ENCODE measurements around the gene CACNA2D3.

CACNA2D3 gene

DNA sequence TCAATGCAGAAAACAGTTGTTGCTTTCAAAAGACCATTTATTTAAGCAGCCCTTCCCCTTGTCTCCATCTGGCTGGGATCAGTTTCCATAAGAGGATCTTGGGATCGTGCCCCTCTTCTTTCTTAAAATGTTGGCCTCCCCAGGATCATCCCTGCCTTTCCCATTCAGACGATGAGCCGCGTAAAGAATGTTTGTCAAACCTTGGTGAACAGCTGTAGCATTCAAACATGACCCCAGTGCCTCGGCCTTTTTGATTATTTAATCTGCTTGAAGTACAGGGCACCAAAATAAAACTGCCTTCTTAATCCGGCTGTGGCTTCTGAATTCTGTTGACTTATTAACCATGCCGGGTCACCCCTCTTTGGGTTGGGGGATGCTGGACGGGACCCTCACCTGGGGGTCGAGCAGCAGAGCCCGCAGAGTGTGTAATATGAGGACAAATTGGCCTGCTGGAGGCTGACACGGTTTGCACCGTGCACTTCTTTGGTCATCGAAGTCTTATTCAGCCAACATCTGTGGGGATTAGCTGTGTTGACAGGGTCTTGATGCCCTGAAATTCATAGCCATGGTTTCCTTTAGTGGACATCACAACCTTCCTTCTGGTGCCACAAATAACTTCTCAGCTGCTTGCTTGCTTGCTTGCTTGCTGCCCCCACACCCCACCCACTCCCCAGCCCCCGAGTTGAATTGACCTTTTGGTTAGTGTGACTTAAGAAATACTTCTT, 805.9 kb downstream of the CACNA2D3 start, which contains the start of gene LRTM1:
LRTM1 (minus strand) TSS at position 14 of the 725 bp plus-strand sequence. CDS start 148 bp downstream, outside the sequence.
- DNase-seq (ENCODE audit: low read depth) = no peak

GRCh38 chr3:54931182-54931581, 808.8 kb downstream of the CACNA2D3 start:
- no peak for DNase-seq (ENCODE audit: low read depth)

GRCh38 chr3:54932606-54933005, 810.3 kb downstream of the CACNA2D3 start:
- DNase-seq (ENCODE audit: low read depth) = no peak

GRCh38 chr3:54935869-54936268, 813.5 kb downstream of the CACNA2D3 start:
- DNase-seq (ENCODE audit: low read depth) = no peak

GRCh38 chr3:54936561-54936960, 814.2 kb downstream of the CACNA2D3 start:
- peak; percentile 12 for DNase-seq (ENCODE audit: low read depth)

DNA sequence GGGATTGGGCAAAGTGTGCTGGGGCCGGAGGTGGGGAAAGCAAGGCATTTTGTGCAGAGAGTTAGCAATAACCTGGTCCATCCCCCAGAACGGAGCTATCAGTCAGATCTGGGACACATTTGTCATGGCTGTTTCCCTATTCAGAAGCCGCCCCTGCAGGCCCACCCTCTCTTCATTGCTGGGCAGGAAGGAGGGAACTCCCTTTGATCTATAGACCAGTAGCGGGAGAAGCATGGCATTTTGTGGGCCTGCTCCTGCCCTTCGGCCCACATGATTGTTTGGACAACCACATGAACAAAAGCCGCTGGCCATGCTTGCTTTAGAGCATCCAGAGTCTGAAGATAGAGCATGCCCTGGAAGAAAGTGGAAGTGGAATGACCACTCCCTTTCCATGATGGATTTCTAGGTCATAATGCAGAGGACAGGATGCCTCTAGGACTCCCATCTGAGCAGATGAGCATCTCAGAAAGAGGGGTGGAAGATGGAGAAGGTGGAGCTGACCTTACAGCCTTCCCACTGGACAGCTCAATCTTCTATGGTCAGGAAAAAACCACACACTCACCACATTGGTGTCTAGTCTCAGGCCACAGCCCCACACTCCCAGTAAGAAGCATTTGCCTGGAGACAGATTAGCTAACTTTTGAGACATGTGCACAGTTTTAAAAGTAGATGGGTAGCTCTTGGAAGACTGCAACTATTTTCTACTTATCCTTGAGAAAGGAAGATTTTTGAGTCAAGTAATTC, 817.4 kb downstream of the CACNA2D3 start:
- DNase-seq (ENCODE audit: low read depth) = no peak

DNA sequence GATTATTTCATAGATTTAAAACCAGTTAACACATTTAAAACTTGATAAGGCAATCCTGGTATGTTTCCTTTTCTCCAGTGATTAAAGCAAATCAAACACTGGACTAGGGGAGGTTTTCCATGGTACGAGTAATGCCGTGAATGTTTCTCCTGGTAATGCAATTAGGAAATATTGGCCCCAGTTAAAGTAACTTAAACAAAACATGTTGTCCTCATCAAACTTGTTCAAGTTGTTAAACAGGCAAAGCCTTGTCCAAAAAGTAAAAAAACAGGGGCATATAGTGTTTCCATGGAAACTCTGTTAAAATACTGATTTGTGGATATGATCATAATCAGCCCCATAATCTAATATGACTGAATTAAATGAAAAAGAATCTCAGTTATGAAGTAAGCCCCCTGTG, 818.6 kb downstream of the CACNA2D3 start:
- no peak for DNase-seq (ENCODE audit: low read depth)

- DNase-seq (ENCODE audit: low read depth) = no peak
These were observed 819.5 kb downstream of the CACNA2D3 start for GRCh38 chr3:54941690-54942362.

DNA sequence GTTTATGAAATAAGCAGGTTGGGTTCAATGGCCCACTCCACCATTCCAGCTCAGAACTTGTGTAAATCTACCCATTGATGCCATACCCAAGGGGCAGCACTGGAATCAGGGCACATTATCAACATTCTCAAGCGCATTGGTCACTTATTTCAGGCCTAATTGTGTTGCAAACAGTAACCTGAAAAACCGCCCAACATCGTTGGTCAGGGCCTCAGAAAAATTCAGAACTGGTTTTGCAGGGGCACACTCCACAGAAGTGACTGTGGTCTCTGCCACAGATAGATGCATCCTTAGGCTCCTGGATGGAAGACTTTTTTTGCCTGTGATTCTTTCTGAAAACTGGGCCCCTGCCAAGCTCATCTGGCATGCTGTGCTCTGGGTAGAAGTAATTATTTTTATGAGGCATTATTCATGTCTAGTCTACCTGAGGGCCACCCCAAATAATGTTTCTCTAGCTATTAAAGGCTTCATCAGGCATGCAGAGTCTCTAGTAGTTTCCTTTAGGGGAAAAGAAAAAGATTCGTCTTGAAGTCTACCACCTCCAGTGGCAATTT, 827.2 kb downstream of the CACNA2D3 start:
- DNase-seq (ENCODE audit: low read depth) = no peak

- DNase-seq (ENCODE audit: low read depth) = no peak
These were observed 828.1 kb downstream of the CACNA2D3 start for GRCh38 chr3:54950391-54951003.

- DNase-seq (ENCODE audit: low read depth) = peak; percentile 84
These were observed 829.1 kb downstream of the CACNA2D3 start for GRCh38 chr3:54951405-54951804.

DNA sequence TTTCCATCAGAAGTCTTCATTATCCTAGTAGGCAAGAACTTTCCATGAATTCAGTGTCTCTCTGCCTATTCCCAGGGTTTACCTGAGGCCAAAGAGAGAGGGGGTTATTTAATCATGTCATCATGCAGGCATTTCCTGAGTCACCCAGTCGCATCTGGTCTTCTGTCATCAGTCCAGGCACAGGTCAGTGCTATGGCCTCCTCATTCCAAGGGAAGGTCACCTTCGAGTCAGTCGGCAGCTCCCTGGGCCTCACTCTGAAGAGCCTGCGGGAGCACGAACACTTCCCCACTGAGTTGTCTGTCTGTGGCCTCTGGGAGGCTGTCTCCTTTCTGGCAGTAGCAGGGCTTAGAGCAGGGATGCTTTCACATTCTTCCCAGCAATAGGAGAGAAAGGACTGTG, 831.7 kb downstream of the CACNA2D3 start:
- DNase-seq (ENCODE audit: low read depth) = peak; percentile 18

- DNase-seq (ENCODE audit: low read depth) = no peak
These were observed 832.2 kb downstream of the CACNA2D3 start for GRCh38 chr3:54954521-54954920.

GRCh38 chr3:54955496-54955895, 833.1 kb downstream of the CACNA2D3 start:
- no peak for DNase-seq (ENCODE audit: low read depth)

- no peak for DNase-seq (ENCODE audit: low read depth)
These were observed 833.6 kb downstream of the CACNA2D3 start for GRCh38 chr3:54955941-54956340.

DNA sequence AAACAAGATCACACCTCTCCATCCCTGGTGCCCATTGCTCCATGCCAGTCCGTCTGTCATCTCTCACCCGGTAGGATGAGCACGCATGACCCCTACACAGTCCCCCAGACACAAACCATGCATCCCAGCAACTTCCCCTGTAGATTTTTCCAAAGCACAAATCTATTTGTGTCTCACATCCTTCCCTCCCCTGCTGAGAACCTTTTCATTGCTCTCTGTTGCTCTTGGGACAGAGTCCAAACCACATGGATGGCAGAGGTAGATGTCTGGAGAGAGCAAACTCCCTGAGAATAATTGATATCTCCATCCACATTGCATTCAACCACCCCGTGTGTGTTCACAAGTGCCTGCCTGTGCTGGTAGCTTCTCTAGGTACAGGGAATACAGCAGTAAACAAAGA, 835.4 kb downstream of the CACNA2D3 start:
- no peak for DNase-seq (ENCODE audit: low read depth)

- no peak for DNase-seq (ENCODE audit: low read depth)
These were observed 837.7 kb downstream of the CACNA2D3 start for GRCh38 chr3:54960082-54960481.

- no peak for DNase-seq (ENCODE audit: low read depth)
These were observed 838.3 kb downstream of the CACNA2D3 start for GRCh38 chr3:54960701-54961100.

DNA sequence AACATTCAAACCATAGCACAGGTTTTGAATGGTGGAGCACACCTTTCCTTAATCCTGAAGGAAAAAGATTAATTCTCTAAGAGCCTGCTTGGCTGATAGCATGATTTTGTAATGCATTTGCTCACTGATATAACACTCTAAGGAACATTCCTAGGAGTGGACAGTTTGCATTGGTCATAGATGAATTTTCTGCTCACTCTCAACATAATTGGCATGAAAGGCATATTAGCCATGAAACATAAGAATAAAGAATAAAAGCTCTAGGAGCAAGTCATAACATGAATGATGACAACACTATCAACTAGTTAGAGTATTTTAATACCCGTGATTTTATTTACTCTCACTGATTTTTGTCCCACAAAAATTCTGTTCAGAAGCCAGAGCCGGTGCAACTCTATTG, 839.8 kb downstream of the CACNA2D3 start:
- DNase-seq (ENCODE audit: low read depth) = no peak

- no peak for DNase-seq (ENCODE audit: low read depth)
These were observed 841.3 kb downstream of the CACNA2D3 start for GRCh38 chr3:54963641-54964040.

GRCh38 chr3:54964081-54964480, 841.7 kb downstream of the CACNA2D3 start:
- no peak for DNase-seq (ENCODE audit: low read depth)

DNA sequence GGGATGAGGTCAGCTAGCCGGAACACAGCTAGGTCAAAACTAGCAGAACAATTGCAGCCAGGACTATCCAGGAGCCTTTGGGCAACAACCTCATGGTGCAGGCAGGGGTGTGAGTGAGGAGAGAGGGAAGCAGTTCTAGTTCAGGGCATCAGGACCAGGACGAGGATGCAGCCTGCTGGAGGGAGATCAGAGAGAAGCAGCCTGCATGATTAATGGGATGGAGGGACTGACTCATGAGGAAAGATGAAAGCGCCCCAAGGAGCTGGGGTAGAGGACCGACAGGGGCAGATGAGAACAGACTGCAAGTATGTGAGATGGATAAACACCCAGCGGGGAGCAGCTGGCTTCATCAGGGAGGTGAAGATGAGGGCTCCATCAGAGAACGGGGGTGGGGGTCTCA, 843.4 kb downstream of the CACNA2D3 start:
- DNase-seq (ENCODE audit: low read depth) = no peak
